ENCODE data around the gene RAI2. TPM values are rescaled to one million over a fixed set of nuclear protein-coding genes. Genes with fewer than 3 reads are reported as not detected.

The RAI2 gene
- total and polyA plus RNA-seq, 2 experiments from 2014 or later, result 0.83 to 0.99 TPM

DNA sequence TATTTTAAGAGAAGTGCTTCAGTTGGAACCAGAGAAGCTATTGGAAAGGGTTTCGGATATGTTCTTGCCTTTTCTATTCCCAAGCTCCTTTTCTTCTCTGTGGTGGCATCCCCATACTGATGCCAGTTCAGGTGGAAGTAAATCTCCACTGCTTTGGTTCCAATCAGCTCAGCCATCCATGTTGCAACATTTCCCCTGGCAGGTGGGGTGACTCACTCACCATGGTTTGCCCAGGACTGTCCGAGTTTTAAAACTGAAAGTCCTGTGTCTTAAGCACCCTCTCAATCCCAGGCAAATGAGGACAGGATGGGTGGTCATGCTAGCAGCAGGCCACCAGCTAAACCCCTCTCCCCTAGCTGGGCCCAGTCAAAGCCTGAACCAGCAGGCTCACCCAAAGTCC lies 15.1 kb downstream of the RAI2 start:
- H3K9me3 Mint-ChIP-seq, result no peaks in the 10 kb centered on the region
- DNase-seq (ENCODE audit: low spot score), result no peak
- no peak overlapping the region for H3K4me3 Mint-ChIP-seq
- Histone ChIP-seq H3K4me1 (ENCODE audit: insufficient read depth) (no peaks in the 10 kb centered on the region), H3K9me2 (ENCODE audit: insufficient read depth) (no peaks in the 10 kb centered on the region), H3K27ac (ENCODE audit: low read depth) (no peak overlapping the region), H2AFZ (no peak overlapping the region), H3F3A (replicated peaks; ENCODE audit: low read depth) (no peaks in the 10 kb centered on the region), H4K20me1 (replicated peaks; ENCODE audit: insufficient read depth) (no peaks in the 10 kb centered on the region), H3K79me2 (replicated peaks; ENCODE audit: insufficient read depth) (no peaks in the 10 kb centered on the region), H3K27me3 (ENCODE audit: insufficient read depth) (no peaks in the 10 kb centered on the region), H3K4me2 (no peak overlapping the region), H3K4me3 (no peak overlapping the region), H3K36me3 (ENCODE audit: insufficient read depth) (no peaks in the 10 kb centered on the region)
- TF ChIP-seq REST (IDR thresholded peaks at IDR 0.05; ENCODE audit: unreplicated experiment), result no peak
- no peaks in the 10 kb centered on the region for H3K27me3 Mint-ChIP-seq (ENCODE audit: insufficient read depth, low read depth, poor library complexity)
- peaks cover 13% of the 10 kb centered on the region for H3K4me1 Mint-ChIP-seq
- no peak overlapping the region for H3K27ac Mint-ChIP-seq
- no peaks in the 10 kb centered on the region for H3K36me3 Mint-ChIP-seq (ENCODE audit: low read depth)
- no peak for ATAC-seq

DNA sequence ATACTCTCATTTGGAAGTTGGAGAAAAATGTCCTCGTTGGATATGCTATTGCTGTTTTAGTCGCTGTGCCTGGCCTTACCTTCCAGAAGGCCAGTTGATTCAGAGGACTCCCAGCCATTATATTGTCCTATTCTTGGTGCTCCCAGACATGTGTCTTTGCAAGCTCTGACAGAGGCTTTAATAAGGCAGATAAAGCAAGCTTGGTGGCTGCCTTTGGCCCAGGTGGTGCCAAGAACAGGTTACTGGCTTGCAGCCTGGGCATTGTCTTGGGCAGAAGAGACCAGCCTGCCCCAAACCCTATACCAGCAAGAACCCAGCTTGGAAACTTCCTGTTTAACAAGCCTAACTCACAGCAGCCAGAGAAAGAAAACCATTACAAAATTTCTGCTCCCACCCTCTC lies 16.9 kb downstream of the RAI2 start:
- no peak overlapping the region for H3K4me2 ChIP-seq
- H3K9me2 ChIP-seq (ENCODE audit: insufficient read depth), result no peaks in the 10 kb centered on the region
- Mint-ChIP-seq H3K27me3 (ENCODE audit: insufficient read depth, low read depth, poor library complexity) (no peaks in the 10 kb centered on the region), H3K9me3 (no peaks in the 10 kb centered on the region), H3K4me3 (no peak overlapping the region), H3K36me3 (ENCODE audit: low read depth) (no peaks in the 10 kb centered on the region), H3K4me1 (peaks cover 13% of the 10 kb centered on the region), H3K27ac (no peak overlapping the region)
- no peak for ATAC-seq
- no peaks in the 10 kb centered on the region for H3K4me1 ChIP-seq (ENCODE audit: insufficient read depth)
- no peaks in the 10 kb centered on the region for H3K27me3 ChIP-seq (ENCODE audit: insufficient read depth)
- no peaks in the 10 kb centered on the region for H3F3A ChIP-seq (replicated peaks; ENCODE audit: low read depth)
- DNase-seq (ENCODE audit: low spot score), result no peak
- no peaks in the 10 kb centered on the region for H4K20me1 ChIP-seq (replicated peaks; ENCODE audit: insufficient read depth)
- H3K79me2 ChIP-seq (replicated peaks; ENCODE audit: insufficient read depth), result no peaks in the 10 kb centered on the region
- no peak overlapping the region for H2AFZ ChIP-seq
- no peak overlapping the region for H3K4me3 ChIP-seq
- no peaks in the 10 kb centered on the region for H3K36me3 ChIP-seq (ENCODE audit: insufficient read depth)
- H3K27ac ChIP-seq (ENCODE audit: low read depth), result no peak overlapping the region
- TF ChIP-seq ZNF462 (CRISPR knock-in tag; IDR thresholded peaks at IDR 0.05), result no peak
- no peak for TF ChIP-seq ZNF331 (CRISPR knock-in tag; IDR thresholded peaks at IDR 0.05; ENCODE audit: low read depth)
- no peak for TF ChIP-seq REST (IDR thresholded peaks at IDR 0.05; ENCODE audit: unreplicated experiment)
- TF ChIP-seq ZNF114 (CRISPR knock-in tag; IDR thresholded peaks at IDR 0.05), result no peak
- TF ChIP-seq, protein P1, sequence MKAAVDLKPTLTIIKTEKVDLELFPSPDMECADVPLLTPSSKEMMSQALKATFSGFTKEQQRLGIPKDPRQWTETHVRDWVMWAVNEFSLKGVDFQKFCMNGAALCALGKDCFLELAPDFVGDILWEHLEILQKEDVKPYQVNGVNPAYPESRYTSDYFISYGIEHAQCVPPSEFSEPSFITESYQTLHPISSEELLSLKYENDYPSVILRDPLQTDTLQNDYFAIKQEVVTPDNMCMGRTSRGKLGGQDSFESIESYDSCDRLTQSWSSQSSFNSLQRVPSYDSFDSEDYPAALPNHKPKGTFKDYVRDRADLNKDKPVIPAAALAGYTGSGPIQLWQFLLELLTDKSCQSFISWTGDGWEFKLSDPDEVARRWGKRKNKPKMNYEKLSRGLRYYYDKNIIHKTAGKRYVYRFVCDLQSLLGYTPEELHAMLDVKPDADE (IDR thresholded peaks at IDR 0.05), result no peak
- TF ChIP-seq EZH2 (IDR thresholded peaks at IDR 0.05; ENCODE audit: low read depth, unreplicated experiment), result no peak
- TF ChIP-seq EZH2phosphoT487 (IDR thresholded peaks at IDR 0.05; ENCODE audit: unreplicated experiment), result no peak
